ENCODE data around the gene FAAP20. TPM values are rescaled to one million over a fixed set of nuclear protein-coding genes. Genes with fewer than 3 reads are reported as not detected.
A peak's percentile ranks its signal among the peaks of the same experiment; 100 is the strongest.

FAAP20 gene
- total RNA-seq, 2 experiments from 2014 or later: 59.0 to 61.0 TPM

- H3K4me3 Mint-ChIP-seq: no peak overlapping the region
- no peaks in the 10 kb centered on the region for H3K36me3 Mint-ChIP-seq
- H3K9me3 Mint-ChIP-seq: no peaks in the 10 kb centered on the region
- H3K27me3 Mint-ChIP-seq: no peaks in the 10 kb centered on the region
- H3K27ac Mint-ChIP-seq: no peak overlapping the region
- ATAC-seq (ENCODE audit: low read depth): no peak
- POLR2A ChIA-PET: no interaction called here
- no peaks in the 10 kb centered on the region for H3K4me1 Mint-ChIP-seq
- DNase-seq: no peak
These were observed 13.3 kb downstream of the FAAP20 start for GRCh38 chr1:2181271-2181670.

DNA sequence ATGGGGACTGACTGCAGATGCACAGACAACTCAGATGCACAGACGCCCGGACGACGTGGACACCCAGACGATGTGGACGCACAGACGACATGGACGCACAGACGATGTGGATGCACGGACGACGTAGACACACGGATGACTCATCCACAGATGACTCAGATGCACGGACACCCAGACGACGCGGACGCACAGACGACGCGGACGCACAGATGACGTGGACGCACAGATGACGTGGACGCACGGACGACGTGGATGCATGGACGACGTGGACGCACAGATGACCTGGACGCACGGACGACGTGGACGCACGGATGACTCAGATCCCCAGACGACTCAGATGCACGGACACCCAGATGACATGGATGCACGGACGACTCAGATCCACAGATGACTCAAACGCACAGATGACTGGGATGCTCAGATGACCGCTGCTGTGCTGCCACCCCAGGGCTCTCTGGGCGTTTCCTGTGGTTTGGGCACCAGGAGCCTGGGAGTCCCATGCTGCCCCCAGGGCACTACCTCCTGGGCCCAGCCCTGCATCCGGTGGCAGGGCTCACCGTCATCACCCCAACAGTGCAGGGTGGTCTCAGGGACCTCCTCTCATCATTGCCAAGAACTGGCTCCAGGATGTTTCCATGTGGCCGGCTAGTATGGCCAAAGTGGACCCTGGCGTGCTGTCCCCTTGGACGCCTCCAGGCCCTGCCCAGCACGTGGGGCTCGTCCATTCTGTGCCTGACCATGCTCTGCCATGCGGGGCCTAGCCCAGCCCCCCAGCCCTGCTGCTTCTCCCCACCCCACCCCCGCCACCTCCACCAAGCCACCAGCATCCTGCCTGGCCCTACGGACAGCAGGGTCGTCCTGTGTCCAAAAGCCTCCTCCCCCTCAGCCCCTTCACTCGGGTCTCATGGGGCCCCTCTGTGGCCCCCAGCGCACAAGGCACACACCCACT, 14.0 kb downstream of the FAAP20 start:
- Mint-ChIP-seq H3K27ac (no peak overlapping the region), H3K4me1 (no peaks in the 10 kb centered on the region), H3K9me3 (no peaks in the 10 kb centered on the region), H3K27me3 (no peaks in the 10 kb centered on the region), H3K36me3 (no peaks in the 10 kb centered on the region), H3K4me3 (no peak overlapping the region)
- DNase-seq (no peak), ATAC-seq (ENCODE audit: low read depth) (no peak)
- POLR2A ChIA-PET: no interaction called here

DNA sequence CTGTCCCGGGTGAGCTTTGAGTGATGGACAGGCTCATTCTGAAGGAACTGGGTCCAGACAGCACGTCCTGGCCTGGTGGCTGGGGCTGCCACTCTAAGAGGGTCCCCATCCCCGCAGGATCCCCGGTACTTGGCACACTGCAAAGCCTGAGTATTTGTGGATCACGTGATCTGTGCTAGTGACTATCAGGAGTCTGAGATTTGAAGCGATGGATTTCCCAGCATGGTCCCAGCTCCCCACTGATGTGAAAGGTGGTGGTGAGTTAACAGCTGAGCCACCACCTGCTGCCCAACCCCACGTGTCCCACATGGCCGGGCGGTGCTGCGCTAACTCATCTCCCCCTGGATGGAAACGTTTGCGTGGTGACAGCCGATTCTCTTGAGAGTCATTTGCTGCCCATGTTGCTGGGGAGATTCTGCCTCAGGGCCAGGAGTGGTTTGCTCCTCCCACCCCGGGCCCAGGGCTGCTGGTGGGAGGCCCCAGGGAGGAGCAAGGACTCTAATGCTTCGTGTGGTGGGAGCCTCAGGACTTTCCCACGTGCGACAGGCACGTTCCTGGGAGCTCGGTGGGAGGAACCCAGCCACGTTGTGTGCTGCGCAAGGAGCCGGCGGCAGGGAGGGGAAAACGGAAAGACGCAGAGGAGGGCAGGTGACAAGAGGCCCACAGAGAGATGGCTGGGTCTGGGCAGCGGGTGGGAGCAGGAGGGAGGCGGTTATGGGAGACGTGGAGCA, 15.1 kb downstream of the FAAP20 start:
- Mint-ChIP-seq H3K27ac (no peak overlapping the region), H3K4me1 (no peaks in the 10 kb centered on the region), H3K4me3 (no peak overlapping the region), H3K27me3 (no peaks in the 10 kb centered on the region), H3K36me3 (no peaks in the 10 kb centered on the region), H3K9me3 (no peaks in the 10 kb centered on the region)
- no peak for ATAC-seq (ENCODE audit: low read depth)
- DNase-seq: no peak
- POLR2A ChIA-PET: no interaction called here

DNA sequence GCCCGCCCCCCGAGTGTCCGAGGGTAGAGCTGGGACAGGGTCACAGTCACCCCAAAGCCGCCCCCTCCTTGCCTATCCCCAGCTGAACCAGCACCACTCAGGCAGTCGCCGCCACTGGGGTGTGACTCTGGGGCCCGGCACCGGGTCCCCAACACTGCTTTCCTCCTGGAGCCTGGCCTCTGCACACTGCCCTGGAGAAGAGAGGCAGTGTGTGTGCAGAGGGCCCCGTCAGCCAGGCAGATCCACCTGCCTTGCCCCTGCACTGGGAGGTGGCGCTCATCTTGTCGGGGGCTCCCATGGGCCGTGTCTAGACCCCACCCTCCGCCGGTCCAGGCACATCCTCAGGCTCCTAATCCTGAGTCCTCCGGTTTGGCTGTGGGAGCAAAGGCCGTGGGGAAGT, 15.7 kb downstream of the FAAP20 start:
- H3K36me3 Mint-ChIP-seq: no peaks in the 10 kb centered on the region
- no peaks in the 10 kb centered on the region for H3K9me3 Mint-ChIP-seq
- H3K27ac Mint-ChIP-seq: no peak overlapping the region
- DNase-seq (no peak), ATAC-seq (ENCODE audit: low read depth) (no peak)
- no peaks in the 10 kb centered on the region for H3K27me3 Mint-ChIP-seq
- POLR2A ChIA-PET: no interaction called here
- no peak overlapping the region for H3K4me3 Mint-ChIP-seq
- no peaks in the 10 kb centered on the region for H3K4me1 Mint-ChIP-seq

GRCh38 chr1:2177946-2178538, 16.5 kb downstream of the FAAP20 start:
- Mint-ChIP-seq H3K4me1 (no peaks in the 10 kb centered on the region), H3K27ac (no peak overlapping the region), H3K9me3 (no peaks in the 10 kb centered on the region), H3K36me3 (no peaks in the 10 kb centered on the region), H3K27me3 (no peaks in the 10 kb centered on the region), H3K4me3 (no peak overlapping the region)
- DNase-seq: no peak
- POLR2A ChIA-PET: no interaction called here
- ATAC-seq (ENCODE audit: low read depth): no peak

DNA sequence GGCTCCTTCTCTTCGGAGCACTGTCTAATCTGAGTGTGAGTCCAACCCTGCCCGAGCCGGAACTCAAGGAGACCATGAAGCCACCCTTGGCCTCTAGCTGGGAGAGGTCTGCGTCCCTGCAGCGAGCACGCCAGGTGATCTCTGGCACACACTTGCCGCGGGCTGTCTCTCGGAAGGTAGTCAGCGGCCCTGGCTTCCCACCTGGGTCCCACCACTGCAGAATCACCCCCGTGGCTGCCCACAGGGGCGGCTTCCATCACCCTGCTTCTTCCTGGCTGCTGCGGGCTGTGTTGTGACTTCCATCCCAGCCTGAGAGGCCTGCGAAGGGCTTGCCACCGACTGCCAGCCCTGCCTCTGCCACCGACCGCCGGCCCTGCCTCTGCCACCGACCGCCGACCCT, 17.0 kb downstream of the FAAP20 start:
- Mint-ChIP-seq H3K27me3 (no peaks in the 10 kb centered on the region), H3K9me3 (no peaks in the 10 kb centered on the region), H3K4me1 (no peaks in the 10 kb centered on the region), H3K36me3 (no peaks in the 10 kb centered on the region), H3K27ac (no peak overlapping the region), H3K4me3 (no peak overlapping the region)
- DNase-seq: no peak
- POLR2A ChIA-PET: no interaction called here
- no peak for ATAC-seq (ENCODE audit: low read depth)

GRCh38 chr1:2176615-2177014, 18.0 kb downstream of the FAAP20 start:
- H3K27me3 Mint-ChIP-seq: no peaks in the 10 kb centered on the region
- POLR2A ChIA-PET: interaction anchor here (0.7 kb wide), 1 partner anchor 411 kb away, joined by 3 read pairs; no protein-coding TSS in a partner anchor

GRCh38 chr1:2175681-2176454, 18.7 kb downstream of the FAAP20 start:
- no peaks in the 10 kb centered on the region for H3K4me1 Mint-ChIP-seq
- no peaks in the 10 kb centered on the region for H3K9me3 Mint-ChIP-seq
- H3K27me3 Mint-ChIP-seq: no peaks in the 10 kb centered on the region
- no peak for ATAC-seq (ENCODE audit: low read depth)
- POLR2A ChIA-PET: interaction anchor here (0.6 to 0.7 kb wide), 2 partner anchors 13 to 410 kb away, joined by 3 read pairs; no protein-coding TSS in a partner anchor
- no peak for DNase-seq
- H3K4me3 Mint-ChIP-seq: no peak overlapping the region
- H3K36me3 Mint-ChIP-seq: no peaks in the 10 kb centered on the region
- no peak overlapping the region for H3K27ac Mint-ChIP-seq

More at GRCh38 chr1:2176615-2177014, 18.0 kb downstream of the FAAP20 start:
- no peak overlapping the region for H3K27ac Mint-ChIP-seq
- ATAC-seq (ENCODE audit: low read depth) (no peak), DNase-seq (no peak)
- no peaks in the 10 kb centered on the region for H3K4me1 Mint-ChIP-seq
- H3K4me3 Mint-ChIP-seq: no peak overlapping the region
- no peaks in the 10 kb centered on the region for H3K36me3 Mint-ChIP-seq
- H3K9me3 Mint-ChIP-seq: no peaks in the 10 kb centered on the region

GRCh38 chr1:2175055-2175414, 19.5 kb downstream of the FAAP20 start:
- POLR2A ChIA-PET: interaction anchor here (1.1 to 1.5 kb wide), 2 partner anchors 20 to 42 kb away, joined by 3 to 4 read pairs; partner anchors contain the start of gene FAAP20
- ATAC-seq (ENCODE audit: low read depth) (no peak), DNase-seq (no peak)
- Mint-ChIP-seq H3K4me3 (no peak overlapping the region), H3K27ac (no peak overlapping the region), H3K9me3 (no peaks in the 10 kb centered on the region), H3K36me3 (no peaks in the 10 kb centered on the region), H3K4me1 (no peaks in the 10 kb centered on the region), H3K27me3 (no peaks in the 10 kb centered on the region)

DNA sequence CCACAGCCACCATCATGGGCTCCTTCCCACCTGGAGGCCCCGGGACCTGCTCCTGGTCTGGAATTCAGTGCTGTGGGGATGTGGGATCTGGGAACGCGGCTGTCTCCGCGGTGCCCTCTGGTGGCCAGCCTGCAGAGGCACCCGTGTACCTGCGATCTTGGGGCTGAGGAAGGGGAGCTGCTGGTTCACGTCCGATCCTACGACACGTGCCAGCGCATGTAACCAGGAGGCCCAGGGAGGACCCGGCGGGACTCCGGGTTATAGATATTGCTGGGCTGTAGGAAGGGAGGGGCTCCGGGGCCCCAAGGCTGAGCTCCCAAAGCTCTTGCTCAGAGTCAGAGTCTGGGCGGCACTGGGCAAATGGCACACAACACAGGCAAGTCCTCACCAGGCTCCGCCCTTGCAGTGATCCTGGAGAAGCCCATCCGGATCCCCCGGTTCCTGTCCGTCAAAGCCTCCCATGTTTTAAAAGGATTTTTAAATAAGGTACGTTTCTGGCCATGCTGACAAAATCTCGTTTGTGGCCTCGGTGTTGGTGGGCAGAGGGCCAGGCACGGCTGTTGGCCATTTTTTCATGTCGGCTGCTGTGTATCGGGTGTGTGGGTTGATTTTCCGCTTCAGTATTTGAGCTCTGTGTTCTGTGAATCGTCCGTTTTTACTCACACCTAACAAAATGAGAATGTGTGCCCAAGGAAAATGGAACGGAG, 20.1 kb downstream of the FAAP20 start:
- H3K27ac Mint-ChIP-seq: no peak overlapping the region
- no peaks in the 10 kb centered on the region for H3K9me3 Mint-ChIP-seq
- H3K4me1 Mint-ChIP-seq: no peaks in the 10 kb centered on the region
- DNase-seq (peak; percentile 65), ATAC-seq (ENCODE audit: low read depth) (peak; percentile 47)
- POLR2A ChIA-PET: interaction anchor here (1.1 to 1.5 kb wide), 2 partner anchors 20 to 41 kb away, joined by 3 to 4 read pairs; partner anchors contain the start of gene FAAP20
- no peaks in the 10 kb centered on the region for H3K36me3 Mint-ChIP-seq
- H3K4me3 Mint-ChIP-seq: no peak overlapping the region
- no peaks in the 10 kb centered on the region for H3K27me3 Mint-ChIP-seq

DNA sequence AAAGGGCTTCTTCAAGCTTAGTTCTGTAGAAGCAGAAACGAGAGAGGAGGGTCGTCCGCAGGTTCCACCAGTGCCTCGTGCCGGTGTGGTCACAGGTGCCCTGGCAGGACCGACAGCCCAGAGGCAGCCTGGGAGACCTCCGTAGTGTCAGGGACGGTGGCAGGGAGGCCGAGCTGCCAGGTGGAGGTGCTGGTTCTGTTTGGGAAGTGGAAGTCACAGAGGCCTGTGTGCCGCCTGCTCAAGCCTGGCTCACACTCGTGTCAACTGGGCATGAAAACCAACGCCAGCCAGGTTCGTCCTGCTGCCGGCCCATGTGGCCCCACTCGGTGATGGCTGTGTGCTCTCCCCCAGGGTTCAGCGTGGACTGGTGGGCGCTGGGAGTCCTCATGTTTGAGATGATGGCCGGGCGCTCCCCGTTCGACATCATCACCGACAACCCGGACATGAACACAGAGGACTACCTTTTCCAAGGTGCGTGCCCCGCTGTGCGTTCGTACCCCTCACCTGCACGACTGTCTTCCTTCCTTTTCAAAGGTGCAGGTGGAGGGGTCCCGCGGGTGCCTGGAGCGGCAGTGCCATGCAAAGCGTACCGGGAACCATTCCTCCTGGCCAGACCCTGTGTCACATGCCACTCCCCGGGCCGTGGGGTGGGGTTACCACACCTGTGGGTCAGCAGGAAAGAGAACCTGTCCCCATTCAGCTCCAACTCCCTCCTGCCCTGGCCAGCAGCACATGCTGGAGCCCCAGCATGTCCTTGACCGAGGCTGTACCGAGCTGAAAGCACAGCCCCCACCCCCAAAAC, 20.8 kb downstream of the FAAP20 start:
- Mint-ChIP-seq H3K9me3 (no peaks in the 10 kb centered on the region), H3K27me3 (no peaks in the 10 kb centered on the region), H3K4me1 (no peaks in the 10 kb centered on the region), H3K4me3 (no peak overlapping the region), H3K36me3 (no peaks in the 10 kb centered on the region), H3K27ac (no peak overlapping the region)
- ATAC-seq (ENCODE audit: low read depth): peak; percentile 8
- DNase-seq: no peak
- POLR2A ChIA-PET: interaction anchor here (1.1 to 1.5 kb wide), 2 partner anchors 21 to 40 kb away, joined by 3 to 4 read pairs; partner anchors contain the start of gene FAAP20

Measured in activated naive CD8-positive, alpha-beta T cell treated with anti-CD3 and anti-CD28 coated beads, Interleukin-2, amount 10 ng/mL, durations not matched to agents 7 days and 5 days (primary cell).